Measurements from ENCODE around the gene EVA1A. TPM values are rescaled to one million over a fixed set of nuclear protein-coding genes. Genes with fewer than 3 reads are reported as not detected.

Gene EVA1A
- total RNA-seq, 1 experiment from 2014 or later, result 10.8 TPM

DNA sequence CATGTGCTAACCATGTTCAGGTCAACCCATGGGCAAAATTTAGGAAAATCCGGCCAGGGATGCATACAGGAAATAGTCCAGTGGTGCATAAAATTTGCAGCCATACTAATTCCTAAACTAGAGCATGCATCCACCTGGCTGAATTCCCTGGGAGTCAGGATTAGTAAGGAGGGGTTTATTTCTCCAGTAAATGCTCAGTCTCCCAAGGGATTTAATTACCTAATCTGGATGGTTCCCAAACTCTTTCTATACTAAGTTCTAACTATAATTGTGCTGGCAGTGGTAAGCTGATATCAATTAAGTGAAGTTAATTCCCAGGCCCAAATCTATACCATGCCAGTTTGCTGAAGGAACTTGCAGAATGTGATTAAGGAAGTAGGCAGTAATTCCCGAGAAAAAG, 26.2 kb upstream of the EVA1A start:
- ChIA-PET POLR2A (ENCODE audit: unreplicated experiment) (no interaction called here), CTCF (no interaction called here)
- intact Hi-C loops (cut with micrococcal nuclease; ENCODE audit: unreplicated experiment), result no loop called here
- Histone ChIP-seq H3K79me2 (ENCODE audit: low read depth) (no peaks in the 10 kb centered on the region), H3K27me3 (ENCODE audit: insufficient read depth, low read depth) (no peaks in the 10 kb centered on the region), H4K20me1 (ENCODE audit: insufficient read depth) (no peaks in the 10 kb centered on the region), H3K4me3 (no peak overlapping the region), H3K9me2 (ENCODE audit: insufficient read depth) (no peaks in the 10 kb centered on the region), H3K4me2 (no peak overlapping the region), H3K9me3 (ENCODE audit: insufficient read depth, low read depth) (no peaks in the 10 kb centered on the region; the same call in 1 of the 2 replicates), H2AFZ (no peak overlapping the region), H3K36me3 (ENCODE audit: low read depth) (no peaks in the 10 kb centered on the region), H3K4me1 (replicated peaks; ENCODE audit: insufficient read depth) (peaks cover 9% of the 10 kb centered on the region), H3K27ac (no peak overlapping the region), H3F3A (ENCODE audit: insufficient read depth, low read depth) (peaks cover 7% of the 10 kb centered on the region)
- no peak for TF ChIP-seq EZH2 (IDR thresholded peaks at IDR 0.05; ENCODE audit: low read depth)
- TF ChIP-seq, protein P1, sequence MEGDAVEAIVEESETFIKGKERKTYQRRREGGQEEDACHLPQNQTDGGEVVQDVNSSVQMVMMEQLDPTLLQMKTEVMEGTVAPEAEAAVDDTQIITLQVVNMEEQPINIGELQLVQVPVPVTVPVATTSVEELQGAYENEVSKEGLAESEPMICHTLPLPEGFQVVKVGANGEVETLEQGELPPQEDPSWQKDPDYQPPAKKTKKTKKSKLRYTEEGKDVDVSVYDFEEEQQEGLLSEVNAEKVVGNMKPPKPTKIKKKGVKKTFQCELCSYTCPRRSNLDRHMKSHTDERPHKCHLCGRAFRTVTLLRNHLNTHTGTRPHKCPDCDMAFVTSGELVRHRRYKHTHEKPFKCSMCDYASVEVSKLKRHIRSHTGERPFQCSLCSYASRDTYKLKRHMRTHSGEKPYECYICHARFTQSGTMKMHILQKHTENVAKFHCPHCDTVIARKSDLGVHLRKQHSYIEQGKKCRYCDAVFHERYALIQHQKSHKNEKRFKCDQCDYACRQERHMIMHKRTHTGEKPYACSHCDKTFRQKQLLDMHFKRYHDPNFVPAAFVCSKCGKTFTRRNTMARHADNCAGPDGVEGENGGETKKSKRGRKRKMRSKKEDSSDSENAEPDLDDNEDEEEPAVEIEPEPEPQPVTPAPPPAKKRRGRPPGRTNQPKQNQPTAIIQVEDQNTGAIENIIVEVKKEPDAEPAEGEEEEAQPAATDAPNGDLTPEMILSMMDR (conservative IDR thresholded peaks at IDR 0.05), result no peak
- BruUV-seq (replicated peaks), result no TSS peak
- DNase-seq, result no peak

DNA sequence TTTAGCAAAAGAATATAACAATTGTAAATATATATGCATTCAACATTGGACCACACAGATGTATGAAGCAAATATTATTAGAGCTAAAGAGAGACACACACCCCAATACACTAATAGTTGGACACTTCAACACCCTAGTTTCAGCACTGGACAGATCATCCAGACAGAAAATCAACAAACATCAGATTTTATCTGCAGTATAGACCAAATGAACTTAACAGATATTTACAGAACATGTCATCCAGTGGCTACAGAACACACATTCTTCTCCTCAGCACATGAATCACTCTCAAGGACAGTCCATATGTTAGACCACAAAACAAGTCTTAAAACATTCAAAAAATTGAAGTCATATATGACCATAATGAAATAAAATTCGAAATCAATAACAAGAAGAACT, 22.1 kb upstream of the EVA1A start:
- TF ChIP-seq, protein P1 (conservative IDR thresholded peaks at IDR 0.05), result no peak
- TF ChIP-seq EZH2 (IDR thresholded peaks at IDR 0.05; ENCODE audit: low read depth), result no peak
- Histone ChIP-seq H3K4me1 (replicated peaks; ENCODE audit: insufficient read depth) (peaks cover 3% of the 10 kb centered on the region; the same call in 1 of the 2 replicates), H3K79me2 (ENCODE audit: low read depth) (no peaks in the 10 kb centered on the region), H3K4me2 (no peak overlapping the region), H3K27ac (no peak overlapping the region), H3K36me3 (ENCODE audit: low read depth) (no peaks in the 10 kb centered on the region), H3K9me2 (ENCODE audit: insufficient read depth) (no peaks in the 10 kb centered on the region), H2AFZ (no peak overlapping the region), H3K27me3 (ENCODE audit: insufficient read depth, low read depth) (no peaks in the 10 kb centered on the region), H3F3A (ENCODE audit: insufficient read depth, low read depth) (no peaks in the 10 kb centered on the region), H4K20me1 (ENCODE audit: insufficient read depth) (no peaks in the 10 kb centered on the region), H3K9me3 (ENCODE audit: insufficient read depth, low read depth) (no peaks in the 10 kb centered on the region; the same call in 1 of the 2 replicates), H3K4me3 (no peak overlapping the region)
- ChIA-PET CTCF (no interaction called here), POLR2A (ENCODE audit: unreplicated experiment) (no interaction called here)
- no TSS peak for BruUV-seq (replicated peaks)
- intact Hi-C loops (cut with micrococcal nuclease; ENCODE audit: unreplicated experiment), result no loop called here
- no peak for DNase-seq

DNA sequence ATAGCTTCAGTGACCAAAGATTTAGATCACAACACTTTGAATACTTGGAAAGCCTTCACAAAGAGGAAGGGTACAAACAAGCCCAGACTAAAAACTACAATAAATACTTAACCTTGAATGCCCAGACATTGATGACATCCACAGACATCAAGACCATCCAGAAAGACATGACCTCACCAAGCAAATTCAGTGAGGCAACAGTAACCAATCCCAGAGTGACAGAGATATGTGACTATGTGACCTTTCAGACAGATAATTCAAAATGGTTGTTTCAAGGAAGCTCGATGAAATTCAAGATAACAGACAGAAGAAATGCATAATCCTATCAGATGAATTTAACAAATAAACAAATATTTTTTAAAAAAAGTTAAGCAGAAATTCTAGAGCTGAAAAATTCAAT, 19.9 kb upstream of the EVA1A start:
- no peaks in the 10 kb centered on the region for H3K36me3 ChIP-seq (ENCODE audit: low read depth)
- no peaks in the 10 kb centered on the region for H3K79me2 ChIP-seq (ENCODE audit: low read depth)
- ChIA-PET CTCF (no interaction called here), POLR2A (ENCODE audit: unreplicated experiment) (no interaction called here)
- peaks cover 18% of the 10 kb centered on the region for H3K4me1 ChIP-seq (replicated peaks; ENCODE audit: insufficient read depth)
- H4K20me1 ChIP-seq (ENCODE audit: insufficient read depth), result no peaks in the 10 kb centered on the region
- H3K9me3 ChIP-seq (ENCODE audit: insufficient read depth, low read depth), result no peaks in the 10 kb centered on the region; the same call in 1 of the 2 replicates
- H3K4me2 ChIP-seq, result no peak overlapping the region
- peaks cover 3% of the 10 kb centered on the region; the same call in 1 of the 2 replicates for H3F3A ChIP-seq (ENCODE audit: insufficient read depth, low read depth)
- no peak overlapping the region for H2AFZ ChIP-seq
- H3K9me2 ChIP-seq (ENCODE audit: insufficient read depth), result no peaks in the 10 kb centered on the region
- intact Hi-C loops (cut with micrococcal nuclease; ENCODE audit: unreplicated experiment), result no loop called here
- no peak for DNase-seq
- H3K27ac ChIP-seq, result no peak overlapping the region
- no peak overlapping the region for H3K4me3 ChIP-seq
- TF ChIP-seq, protein P1 (conservative IDR thresholded peaks at IDR 0.05), result no peak
- no peak for TF ChIP-seq EZH2 (IDR thresholded peaks at IDR 0.05; ENCODE audit: low read depth)
- H3K27me3 ChIP-seq (ENCODE audit: insufficient read depth, low read depth), result no peaks in the 10 kb centered on the region
- BruUV-seq (replicated peaks), result no TSS peak
